Measurements from ENCODE around the gene KPNA4. TPM values are rescaled to one million over a fixed set of nuclear protein-coding genes. Genes with fewer than 3 reads are reported as not detected.

Gene KPNA4
- polyA plus RNA-seq, 2 of the 4 experiments (the other 2 are of a cell fraction), result 35.0 to 36.5 TPM

- Histone ChIP-seq H3K27ac (no peak overlapping the region), H3K4me2 (no peak overlapping the region), H3K9me3 (peaks cover 14% of the 10 kb centered on the region), H3K4me3 (no peak overlapping the region), H3K4me1 (0 out of 3 replicates have a peak, but pooled peaks cover 4% of the 10 kb centered on the region)
- no peak for DNase-seq (ENCODE audit: low read depth in 1 of 2, low spot score in 1 of 2)
- TF ChIP-seq HES2 (IDR thresholded peaks at IDR 0.05) (no peak), RNF2 (IDR thresholded peaks at IDR 0.05; ENCODE audit: borderline replicate concordance, low read depth) (no peak), POLR2AphosphoS2 (conservative IDR thresholded peaks at IDR 0.05; ENCODE audit: low read length) (no peak), PHF8 (IDR thresholded peaks at IDR 0.05; ENCODE audit: borderline replicate concordance, low read depth) (no peak), ZNF302 (CRISPR knock-in tag; IDR thresholded peaks at IDR 0.05) (no peak), ATOH8 (CRISPR knock-in tag; IDR thresholded peaks at IDR 0.05; ENCODE audit: low read depth) (no peak)
- WGBS (ENCODE audit: missing lambda C conversion rate), result 60% methylated on average over 2 of the region's 2 CpGs
- no peak for ATAC-seq
- POLR2A ChIA-PET, result no interaction called here
- CTCF ChIA-PET, result interaction anchor here (0.7 kb wide), 1 partner anchor 10 kb away, joined by 5 read pairs; no protein-coding TSS in a partner anchor
- no peak for FAIRE-seq
These were observed 89.5 kb downstream of the KPNA4 start for GRCh38 chr3:160475884-160476283.

GRCh38 chr3:160475153-160475552 lies 90.2 kb downstream of the KPNA4 start:
- CTCF ChIA-PET, result no interaction called here
- no peak for FAIRE-seq
- POLR2A ChIA-PET, result no interaction called here
- no peak for DNase-seq (ENCODE audit: low read depth in 1 of 2, low spot score in 1 of 2)
- Histone ChIP-seq H3K9me3 (peaks cover 21% of the 10 kb centered on the region), H3K27ac (no peak overlapping the region), H3K4me3 (no peak overlapping the region), H3K4me1 (0 out of 3 replicates have a peak, but pooled peaks cover 4% of the 10 kb centered on the region), H3K4me2 (no peak overlapping the region)
- ATAC-seq, result no peak
- TF ChIP-seq MAFK (IDR thresholded peaks at IDR 0.05; ENCODE audit: partially characterized antibody) (peak; percentile 88), HDAC2 (IDR thresholded peaks at IDR 0.05) (no peak)
- WGBS (ENCODE audit: missing lambda C conversion rate), result 91% methylated on average over 2 of the region's 2 CpGs

GRCh38 chr3:160474416-160474838 lies 90.9 kb downstream of the KPNA4 start:
- DNase-seq (ENCODE audit: low read depth in 1 of 2, low spot score in 1 of 2) (no peak), ATAC-seq (no peak; a peak in 1 of 6 replicates), FAIRE-seq (no peak)
- peaks cover 28% of the 10 kb centered on the region for H3K9me3 ChIP-seq
- TF ChIP-seq REST (IDR thresholded peaks at IDR 0.05) (no peak), RCOR1 (IDR thresholded peaks at IDR 0.05; ENCODE audit: low read depth, low read length) (no peak), RNF2 (IDR thresholded peaks at IDR 0.05; ENCODE audit: borderline replicate concordance, low read depth) (no peak), HMGXB4 (CRISPR knock-in tag; IDR thresholded peaks at IDR 0.05; ENCODE audit: borderline replicate concordance) (no peak), POLR2AphosphoS2 (conservative IDR thresholded peaks at IDR 0.05; ENCODE audit: low read length) (no peak), NR3C1 (IDR thresholded peaks at IDR 0.05) (no peak), SREBF2 (IDR thresholded peaks at IDR 0.05) (no peak), HES2 (IDR thresholded peaks at IDR 0.05) (no peak), RFX5 (IDR thresholded peaks at IDR 0.05) (no peak), BCL3 (IDR thresholded peaks at IDR 0.05) (no peak), JUNB (IDR thresholded peaks at IDR 0.05) (no peak), EHF (CRISPR knock-in tag; IDR thresholded peaks at IDR 0.05) (no peak), HEYL (CRISPR knock-in tag; IDR thresholded peaks at IDR 0.05) (no peak), USF2 (IDR thresholded peaks at IDR 0.05) (no peak), CHD4 (IDR thresholded peaks at IDR 0.05; ENCODE audit: borderline replicate concordance) (no peak), MAX (IDR thresholded peaks at IDR 0.05) (no peak), CBX8 (IDR thresholded peaks at IDR 0.05) (no peak)
- no peak overlapping the region for H3K4me3 ChIP-seq
- ChIA-PET POLR2A (no interaction called here), CTCF (interaction anchor here (0.8 kb wide), 1 partner anchor 13 kb away, joined by 3 read pairs; no protein-coding TSS in a partner anchor)
- H3K4me1 ChIP-seq, result 0 out of 3 replicates have a peak, but pooled peaks cover 4% of the 10 kb centered on the region
- no peak overlapping the region for H3K4me2 ChIP-seq
- no peak overlapping the region for H3K27ac ChIP-seq
